GM23248 (cell line): ENCODE data around the gene RRAGB.

ENCODE experiments used
- EZH2 ChIP-seq: fragments of 200-600 bp; sonication (generic); IDR thresholded peaks from 2 replicates; pipeline ENCODE4 v1.6.1; 2018; ENCODE audit warnings: antibody characterized with exemption, mild to moderate bottlenecking; ENCODE audit not compliant: insufficient read depth, poor library complexity, severe bottlenecking
- EZH2phosphoT487 ChIP-seq: fragments of 200-600 bp; sonication (generic); IDR thresholded peaks from 2 replicates; pipeline ENCODE4 v1.6.1; 2018; ENCODE audit warnings: antibody characterized with exemption, moderate library complexity, mild to moderate bottlenecking, low read depth; ENCODE audit not compliant: insufficient read depth

DNA sequence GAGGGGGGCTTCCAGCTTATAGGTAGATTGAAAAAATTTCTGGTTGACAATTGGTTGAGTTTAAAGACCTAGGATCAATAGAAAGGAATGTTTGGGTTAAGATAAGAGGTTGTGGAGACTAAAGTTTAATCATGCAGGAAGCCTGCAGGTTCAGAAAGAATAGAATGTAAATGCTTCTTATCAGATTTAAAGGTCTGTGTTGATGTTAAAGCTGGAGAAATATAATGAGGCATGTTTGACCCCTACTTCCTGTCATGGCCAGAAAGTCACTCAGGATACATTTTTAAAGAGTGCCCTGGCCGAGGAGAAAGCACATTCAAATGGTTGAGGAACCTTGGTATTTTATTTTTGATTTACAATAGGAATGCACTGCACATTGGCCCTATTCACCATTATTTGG is 3.9 kb upstream of the RRAGB start:
- TF ChIP-seq EZH2phosphoT487: no peak
- no peak for TF ChIP-seq EZH2
